Neuronal stem cell (in vitro differentiated cells): ENCODE results near the gene PAPPA.

ENCODE experiments used
- DNase-seq: peaks from one replicate; pipeline ENCODE4 v3.0.0-alpha.2; 2013; ENCODE audit warnings: low spot score
- H2AFZ ChIP-seq: one replicate; pipeline ENCODE4 v1.6.1; 2013; ENCODE audit warnings: mild to moderate bottlenecking, low read length, inconsistent platforms
- H2AK5ac ChIP-seq: 2 replicates; pipeline ENCODE4 v1.6.1; 2013; ENCODE audit warnings: low read depth, mild to moderate bottlenecking, inconsistent platforms, low read length, moderate library complexity, mixed read lengths
- H2BK120ac ChIP-seq: 2 replicates; pipeline ENCODE4 v1.6.1; 2013; ENCODE audit warnings: low read depth, mild to moderate bottlenecking, inconsistent platforms, low read length, moderate library complexity, mixed read lengths
- H2BK12ac ChIP-seq: one replicate; pipeline ENCODE4 v1.6.1; 2013; ENCODE audit warnings: low read length, inconsistent platforms
- H2BK15ac ChIP-seq: 2 replicates; pipeline ENCODE4 v1.6.1; 2013; ENCODE audit warnings: mild to moderate bottlenecking, low read length, inconsistent platforms, mixed read lengths
- H2BK5ac ChIP-seq: one replicate; pipeline ENCODE4 v1.6.1; 2013; ENCODE audit warnings: inconsistent platforms, mild to moderate bottlenecking, low read length, moderate library complexity
- H3K14ac ChIP-seq: one replicate; pipeline ENCODE4 v1.6.1; 2013; ENCODE audit warnings: low read length, inconsistent platforms
- H3K18ac ChIP-seq: 2 replicates; pipeline ENCODE4 v1.6.1; 2013; ENCODE audit warnings: low read length, inconsistent platforms
- H3K23ac ChIP-seq: 2 replicates; pipeline ENCODE4 v1.6.1; 2013; ENCODE audit warnings: low read depth, mild to moderate bottlenecking, mixed read lengths, low read length, inconsistent platforms; ENCODE audit not compliant: poor library complexity
- H3K27ac ChIP-seq: replicated peaks from 3 replicates; pipeline ENCODE4 v1.5.1; 2013; ENCODE audit warnings: low read length, inconsistent platforms
- H3K27me3 ChIP-seq, 3 experiments: 2 replicates each; pipeline ENCODE4 v1.6.1; 2013; ENCODE audit warnings: low read length in 3 of 3, mild to moderate bottlenecking in 2 of 3, inconsistent platforms in 1 of 3, low read depth in 1 of 3, mixed read lengths in 1 of 3, moderate library complexity in 1 of 3; ENCODE audit not compliant: control insufficient read depth in 3 of 3, insufficient read depth in 3 of 3
- H3K36me3 ChIP-seq, 2 donors: replicated peaks in 1 of 2; 2 replicates each; pipeline ENCODE4 v1.6.1; 2013; ENCODE audit warnings: low read length in 2 of 2; ENCODE audit not compliant: control insufficient read depth in 2 of 2, insufficient read depth in 2 of 2
- H3K4ac ChIP-seq: 2 replicates; pipeline ENCODE4 v1.6.1; 2013; ENCODE audit warnings: inconsistent platforms, mild to moderate bottlenecking, low read length, moderate library complexity
- H3K4me1 ChIP-seq, 2 donors: 1 replicate in 1 of 2; 2 replicates in 1 of 2; pipeline ENCODE4 v1.6.1; 2013; ENCODE audit warnings: low read length in 2 of 2, low read depth in 1 of 2; ENCODE audit not compliant: control insufficient read depth in 2 of 2, insufficient read depth in 1 of 2
- H3K4me2 ChIP-seq: one replicate; pipeline ENCODE4 v1.6.1; 2013; ENCODE audit warnings: mild to moderate bottlenecking, low read length, inconsistent platforms; ENCODE audit not compliant: insufficient read depth, poor library complexity, severe bottlenecking
- H3K4me3 ChIP-seq, 2 donors: 2 replicates each; pipeline ENCODE4 v1.5.1; 2013; ENCODE audit warnings: low read length in 2 of 2, mild to moderate bottlenecking in 2 of 2, inconsistent platforms in 1 of 2, moderate library complexity in 1 of 2
- H3K79me1 ChIP-seq: one replicate; pipeline ENCODE4 v1.6.1; 2013; ENCODE audit warnings: low read depth, mild to moderate bottlenecking, inconsistent platforms, low read length, moderate library complexity
- H3K9ac ChIP-seq: one replicate; pipeline ENCODE4 v1.6.1; 2013; ENCODE audit warnings: mild to moderate bottlenecking, low read depth, low read length, inconsistent platforms; ENCODE audit not compliant: poor library complexity
- H3K9me3 ChIP-seq, 2 donors: replicated peaks in 1 of 2; 2 replicates each; pipeline versions ENCODE3 to v1.6.1; 2013; ENCODE audit warnings: low read length in 2 of 2, mild to moderate bottlenecking in 2 of 2, inconsistent platforms in 1 of 2, low read depth in 1 of 2, mixed read lengths in 1 of 2, moderate library complexity in 1 of 2; ENCODE audit not compliant: control insufficient read depth in 2 of 2, insufficient read depth in 1 of 2
- H4K8ac ChIP-seq: one replicate; pipeline ENCODE4 v1.6.1; 2013; ENCODE audit warnings: low read depth, mild to moderate bottlenecking, inconsistent platforms, low read length, moderate library complexity
- H4K91ac ChIP-seq: one replicate; pipeline ENCODE4 v1.6.1; 2013; ENCODE audit warnings: low read length, low read depth, mild to moderate bottlenecking, inconsistent platforms; ENCODE audit not compliant: poor library complexity
- WGBS, 2 donors: extraction: QIAGEN DNeasy Blood & Tissue Kit; methylation state at CpG; one replicate each; pipeline ENCODE4 v1.1.7; 2013; ENCODE audit warnings: missing lambda C conversion rate in 2 of 2, mixed read lengths in 1 of 2; ENCODE audit not compliant: insufficient read length in 2 of 2, insufficient replicate concordance in 1 of 2; ENCODE audit errors: extremely low coverage in 2 of 2; 5-methylcytosine and 5-hydroxymethylcytosine counted together

The PAPPA gene

DNA sequence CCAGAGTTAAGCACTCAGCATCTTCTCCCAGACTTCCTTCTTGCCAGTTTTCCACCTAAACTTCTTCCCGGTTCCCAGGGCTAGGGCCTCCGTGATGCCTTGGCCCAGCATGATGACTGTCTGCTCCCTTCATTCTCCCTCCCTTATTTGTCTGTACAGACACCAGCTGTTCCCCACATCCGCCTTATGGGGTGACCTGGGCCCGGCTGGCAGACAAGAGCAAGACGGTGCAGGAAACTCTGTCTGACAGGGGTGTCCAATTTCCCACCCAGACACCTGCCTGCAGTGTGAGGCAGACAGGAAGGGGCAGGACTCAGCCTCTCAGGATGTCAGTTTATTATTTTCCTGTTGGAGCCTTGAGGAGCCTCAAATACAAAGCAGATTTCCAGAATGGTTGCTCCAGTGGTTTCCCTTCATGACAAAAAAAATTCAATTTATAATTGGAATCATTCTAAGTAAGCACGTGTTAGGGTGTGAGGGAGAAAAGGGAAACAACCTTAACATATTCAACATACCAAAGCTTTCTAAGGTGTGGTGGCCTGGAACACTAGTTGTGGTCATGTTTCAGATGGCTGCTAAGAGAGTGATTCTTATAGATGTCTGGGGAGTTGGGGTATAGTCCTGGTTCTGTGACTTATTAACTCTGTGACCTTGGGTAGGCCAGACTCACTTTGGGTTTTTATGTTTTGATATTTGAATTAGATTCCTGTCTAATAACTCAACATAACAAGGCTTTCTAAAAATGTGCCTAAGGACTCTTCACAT lies 234.5 kb downstream of the PAPPA start:
- H3K4ac ChIP-seq: no peak overlapping the region
- no peaks in the 10 kb centered on the region for H3K9me3 ChIP-seq
- no peak overlapping the region for H3K23ac ChIP-seq
- H3K27me3 ChIP-seq: no peaks in the 10 kb centered on the region
- H3K36me3 ChIP-seq: peaks cover 0 to 89% of the 10 kb centered on the region in 2 donors
- no peak overlapping the region for H3K9ac ChIP-seq
- WGBS, 2 donors: no CpG with 5 or more reads among the region's 6 CpGs
- H3K27ac ChIP-seq: no peak overlapping the region
- no peak for DNase-seq
- no peaks in the 10 kb centered on the region for H3K79me1 ChIP-seq
- H3K14ac ChIP-seq: no peak overlapping the region
- no peak overlapping the region for H2AK5ac ChIP-seq
- no peak overlapping the region for H2BK12ac ChIP-seq
- no peak overlapping the region for H3K4me2 ChIP-seq
- H2BK15ac ChIP-seq: no peak overlapping the region
- no peak overlapping the region for H4K8ac ChIP-seq
- H4K91ac ChIP-seq: no peak overlapping the region
- H2BK5ac ChIP-seq: no peak overlapping the region
- no peak overlapping the region for H2AFZ ChIP-seq
- H3K18ac ChIP-seq: no peak overlapping the region
- no peak overlapping the region for H2BK120ac ChIP-seq
- H3K4me1 ChIP-seq: no peaks in the 10 kb centered on the region
- H3K4me3 ChIP-seq: no peak overlapping the region

DNA sequence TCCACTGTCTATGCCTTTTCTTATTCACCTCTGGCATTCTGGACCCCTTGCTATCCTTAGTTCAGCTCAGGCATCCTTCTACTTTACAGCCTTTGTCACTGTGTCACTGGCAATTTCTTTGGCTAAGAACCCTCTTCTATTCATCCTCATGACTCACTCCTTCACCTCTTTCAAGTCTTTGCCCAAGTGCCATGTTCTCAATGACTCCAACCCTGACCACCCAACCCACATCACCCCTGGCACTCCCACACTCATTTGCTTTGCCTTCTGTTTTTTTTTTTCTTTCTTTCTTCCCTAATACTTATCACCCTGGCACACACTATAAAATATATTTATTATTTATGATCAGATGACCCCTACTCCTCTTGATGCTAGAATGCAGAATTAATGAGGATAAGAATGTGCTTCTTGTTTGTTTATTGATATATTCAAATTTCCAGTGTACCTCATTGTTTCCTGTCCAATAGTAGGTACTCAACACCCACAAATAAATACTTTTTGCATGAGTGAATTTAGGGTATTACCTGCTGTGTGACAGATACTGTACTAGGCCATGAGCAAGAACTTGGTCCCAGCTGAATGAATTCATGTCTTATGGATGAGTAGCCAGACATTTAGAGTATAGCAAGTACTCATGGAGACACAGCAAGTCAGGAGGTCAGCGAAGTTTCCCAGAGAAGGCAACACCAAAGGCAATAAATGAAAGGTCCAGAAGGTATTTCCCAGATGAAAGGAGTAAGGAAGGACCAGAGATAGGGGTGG lies 236.1 kb downstream of the PAPPA start:
- H3K4me3 ChIP-seq: no peak overlapping the region
- H2BK12ac ChIP-seq: no peak overlapping the region
- H3K36me3 ChIP-seq: peaks cover 0 to 85% of the 10 kb centered on the region in 2 donors
- H3K27ac ChIP-seq: no peak overlapping the region
- no peak overlapping the region for H2AFZ ChIP-seq
- H2BK5ac ChIP-seq: no peak overlapping the region
- H3K4me1 ChIP-seq: no peaks in the 10 kb centered on the region
- no peak overlapping the region for H2AK5ac ChIP-seq
- H3K27me3 ChIP-seq: no peaks in the 10 kb centered on the region
- no peak overlapping the region for H2BK15ac ChIP-seq
- WGBS, 2 donors: no CpG with 5 or more reads among the region's 1 CpG
- no peak overlapping the region for H3K4me2 ChIP-seq
- no peak overlapping the region for H3K4ac ChIP-seq
- no peak overlapping the region for H4K91ac ChIP-seq
- DNase-seq: no peak
- no peak overlapping the region for H3K18ac ChIP-seq
- H3K9ac ChIP-seq: no peak overlapping the region
- no peak overlapping the region for H3K14ac ChIP-seq
- H2BK120ac ChIP-seq: no peak overlapping the region
- no peak overlapping the region for H3K23ac ChIP-seq
- no peak overlapping the region for H4K8ac ChIP-seq
- H3K9me3 ChIP-seq: no peaks in the 10 kb centered on the region
- no peaks in the 10 kb centered on the region for H3K79me1 ChIP-seq

DNA sequence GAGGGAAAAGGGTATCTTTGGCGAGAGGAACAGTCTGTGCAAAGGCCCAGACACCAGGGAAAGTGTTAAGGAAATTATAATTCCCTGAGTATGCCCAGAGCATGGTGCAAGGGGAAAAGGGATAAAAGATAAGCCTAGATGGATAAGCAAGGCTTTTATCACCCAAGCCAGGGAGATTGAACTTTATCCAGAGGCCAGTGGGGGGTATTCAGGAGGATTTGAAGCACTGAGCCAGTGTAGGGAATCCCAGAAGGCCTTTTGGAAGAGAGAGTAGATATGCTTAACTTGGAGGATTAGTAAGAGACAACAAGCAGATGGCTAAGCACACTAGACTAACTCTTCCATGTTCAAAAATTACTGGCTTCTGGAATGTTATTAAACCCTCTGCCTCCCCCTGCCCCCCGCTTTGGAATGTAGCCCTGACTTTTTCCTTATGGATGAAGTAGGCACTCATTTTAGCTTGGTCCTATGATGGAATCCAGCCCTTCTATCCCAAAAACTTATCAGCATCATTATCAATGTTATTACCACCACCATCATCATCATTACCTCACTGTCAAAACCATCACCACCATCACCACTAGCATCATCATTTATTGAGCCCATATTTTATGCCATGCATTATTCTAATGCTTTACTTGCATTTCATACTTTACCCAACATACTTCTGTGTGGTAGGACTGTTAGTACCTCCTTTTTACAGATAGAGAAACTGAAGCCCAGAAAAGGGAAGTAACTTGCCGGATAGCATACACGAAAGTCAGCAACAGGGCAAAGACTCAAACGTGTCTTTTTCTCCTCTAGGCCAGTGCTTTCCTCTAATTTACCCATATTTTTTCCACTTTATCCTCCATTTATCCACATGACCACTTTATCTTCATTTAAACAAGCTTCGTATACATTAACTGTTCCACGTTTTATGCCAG lies 237.0 kb downstream of the PAPPA start:
- Histone ChIP-seq H4K91ac (no peak overlapping the region), H3K4me1 (no peaks in the 10 kb centered on the region), H3K9me3 (no peaks in the 10 kb centered on the region), H2AFZ (no peak overlapping the region), H3K4me2 (no peak overlapping the region), H3K23ac (no peak overlapping the region), H4K8ac (no peak overlapping the region), H3K9ac (no peak overlapping the region), H2BK12ac (no peak overlapping the region), H2BK120ac (no peak overlapping the region), H3K14ac (no peak overlapping the region), H3K27ac (no peak overlapping the region), H3K79me1 (no peaks in the 10 kb centered on the region), H3K18ac (no peak overlapping the region), H3K27me3 (no peaks in the 10 kb centered on the region), H2AK5ac (no peak overlapping the region), H2BK15ac (no peak overlapping the region), H3K4me3 (no peak overlapping the region), H2BK5ac (no peak overlapping the region), H3K36me3 (peaks cover 0 to 85% of the 10 kb centered on the region in 2 donors), H3K4ac (no peak overlapping the region)
- 100% methylated on average over 1 of the region's 7 CpGs for WGBS, 2 donors
- no peak for DNase-seq
